ENCODE measurements around the gene ANO4.
"Not testable (repeated sequence)": the region's sequence is repeated elsewhere in the genome, so short reads cannot be mapped to it uniquely, and the experiment has no call there.

The ANO4 gene

GRCh38 chr12:101110866-101111265 is 316.3 kb downstream of the ANO4 start:
- no peak for DNase-seq

- no peak for DNase-seq
These were observed 316.9 kb downstream of the ANO4 start for GRCh38 chr12:101111441-101111840.

GRCh38 chr12:101115326-101115725 is 320.8 kb downstream of the ANO4 start:
- DNase-seq: no peak

DNA sequence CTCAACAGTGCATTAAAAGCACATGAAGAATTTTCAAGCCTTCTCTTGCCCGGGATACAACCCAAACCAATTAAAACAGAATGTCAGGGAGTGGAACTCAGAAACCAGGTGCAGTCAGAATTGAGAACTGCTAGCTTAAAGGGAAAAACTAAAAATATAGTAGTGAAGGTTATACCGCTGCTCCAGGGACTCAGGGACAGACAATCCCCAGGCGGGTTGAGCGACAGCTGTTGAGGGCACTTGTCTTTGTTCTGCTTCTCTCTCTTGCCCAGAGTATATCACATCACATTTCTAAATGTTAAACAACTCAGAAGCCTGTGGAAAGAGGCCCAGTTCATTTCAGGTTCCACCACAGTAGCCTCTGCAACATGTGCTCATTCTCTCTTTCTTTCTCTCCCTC is 322.3 kb downstream of the ANO4 start:
- no peak for DNase-seq

- no peak for DNase-seq
These were observed 323.3 kb downstream of the ANO4 start for GRCh38 chr12:101117842-101118241.

DNA sequence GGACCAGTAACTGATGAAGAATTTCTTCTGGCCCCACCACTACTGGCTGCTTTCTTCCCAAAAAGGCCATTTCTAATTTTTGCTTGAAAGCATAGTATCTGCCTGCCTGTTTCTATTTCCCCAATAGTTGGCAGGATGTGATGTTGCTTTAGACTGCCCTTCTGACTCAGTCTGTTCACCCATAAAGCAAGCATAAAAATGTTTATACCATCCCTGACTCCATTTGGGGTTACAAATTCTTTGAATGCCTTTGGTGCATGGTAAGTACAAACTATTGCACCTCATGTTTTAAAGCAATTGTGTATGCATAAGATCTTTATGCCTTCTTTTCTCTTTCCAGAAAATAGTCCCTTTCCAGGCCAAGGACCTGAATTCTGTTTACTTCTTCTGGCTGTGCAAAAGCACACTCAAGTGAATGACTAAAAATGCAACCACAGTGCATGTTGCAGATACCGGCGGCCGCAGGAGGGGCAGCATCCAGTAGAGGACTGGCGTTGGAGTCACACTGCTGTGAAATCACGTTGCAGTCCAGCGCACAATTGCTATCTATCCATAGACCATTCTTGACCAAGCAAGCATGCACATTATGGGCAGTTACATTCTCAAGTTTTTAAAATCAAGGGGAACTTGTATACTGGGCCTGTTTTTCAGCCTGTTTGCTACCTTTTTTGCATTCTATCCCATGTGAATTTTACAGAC is 333.1 kb downstream of the ANO4 start:
- DNase-seq: no peak

- DNase-seq: not testable (repeated sequence)
These were observed 351.3 kb downstream of the ANO4 start for GRCh38 chr12:101145777-101146431.

DNA sequence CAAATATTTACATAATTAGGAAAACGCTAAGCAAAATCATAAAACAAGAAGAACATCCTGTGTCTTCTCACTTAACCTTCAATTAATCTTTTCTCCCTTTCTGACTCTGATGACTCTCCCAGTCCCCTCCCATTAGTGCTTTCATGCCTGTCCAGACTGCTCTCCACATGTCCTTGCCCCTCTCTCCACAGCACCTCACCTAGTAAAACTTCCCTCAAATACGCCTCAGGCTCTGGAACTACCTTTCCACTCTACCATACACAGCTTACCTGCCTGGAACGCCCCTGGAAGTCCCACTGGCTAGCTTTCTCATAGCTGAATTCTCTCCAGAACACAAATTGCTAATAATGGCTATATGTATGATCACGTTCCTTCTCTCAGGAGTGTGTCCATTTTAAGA is 370.7 kb downstream of the ANO4 start:
- no peak for DNase-seq

DNA sequence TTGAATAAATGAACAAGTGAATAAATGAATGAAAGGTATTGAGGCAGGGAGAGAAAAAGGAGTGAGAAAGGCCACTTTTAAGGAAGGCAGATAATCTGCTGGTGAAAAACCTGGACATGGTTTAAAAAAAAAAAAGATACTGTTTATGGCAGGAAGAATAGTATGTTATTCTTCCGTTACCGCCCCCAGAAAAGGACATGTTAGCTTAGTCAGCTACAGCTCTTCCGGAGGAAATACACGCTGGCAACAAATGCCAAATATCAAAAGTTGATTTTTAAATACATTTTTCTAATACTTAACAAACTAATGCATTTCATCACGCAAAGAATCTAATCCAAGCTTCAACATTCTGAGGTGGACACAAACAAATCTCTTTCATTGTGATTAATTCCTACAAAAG is 372.3 kb downstream of the ANO4 start:
- DNase-seq: no peak

DNA sequence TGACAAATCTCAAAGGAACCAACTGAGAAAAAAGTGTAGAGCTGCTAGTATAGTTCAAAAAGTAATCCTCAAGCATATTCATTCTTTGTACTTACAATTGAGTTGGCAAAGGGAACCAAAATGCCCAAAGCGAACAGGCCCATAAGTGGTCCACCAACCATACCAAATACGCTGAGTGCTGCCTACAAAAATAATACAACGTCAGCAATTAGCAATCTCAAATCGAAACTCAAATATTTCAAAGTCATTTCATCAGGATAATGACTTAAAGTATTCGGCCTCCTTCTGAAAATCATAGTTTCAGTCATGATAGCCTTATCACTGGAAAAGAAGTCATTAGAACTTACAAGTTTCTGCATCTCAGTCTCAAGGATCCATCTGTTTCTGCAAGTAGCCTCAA is 373.4 kb downstream of the ANO4 start:
- DNase-seq: no peak

GRCh38 chr12:101172316-101172715 is 377.7 kb downstream of the ANO4 start:
- DNase-seq: peak; percentile 20

- DNase-seq: no peak
These were observed 378.7 kb downstream of the ANO4 start for GRCh38 chr12:101173197-101173749.

DNA sequence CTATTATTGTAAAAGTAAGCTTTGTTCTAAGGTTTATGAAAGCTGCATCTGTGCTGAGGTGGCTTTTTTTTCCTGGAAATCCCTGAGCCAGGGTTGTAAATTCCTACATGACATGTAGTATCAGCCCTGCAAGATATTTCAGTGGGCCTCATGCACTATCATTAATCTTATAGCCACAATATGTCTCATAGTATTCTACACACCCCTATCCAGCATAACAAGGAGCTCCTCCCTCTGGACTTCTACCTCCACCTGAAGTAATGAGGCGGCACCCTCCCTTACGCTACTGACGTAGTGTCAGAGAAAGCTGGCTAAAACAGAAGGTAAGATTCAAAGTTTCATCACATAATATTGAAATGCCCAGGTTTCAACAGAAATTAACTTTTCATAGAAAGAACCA is 380.0 kb downstream of the ANO4 start:
- DNase-seq: no peak

All from eye (tissue), 1 donor.